ENCODE results near the gene ITPK1. TPM values are rescaled to one million over a fixed set of nuclear protein-coding genes. Genes with fewer than 3 reads are reported as not detected.

Gene ITPK1
- total and polyA plus RNA-seq, 2 experiments from 2014 or later = 35.9 to 101 TPM

GRCh38 chr14:92926931-92927330 lies 188.8 kb downstream of the ITPK1 start:
- Histone ChIP-seq H3F3A (replicated peaks; ENCODE audit: low read depth) (0 out of 2 replicates have a peak, but pooled peaks cover 2% of the 10 kb centered on the region), H3K4me2 (no peak overlapping the region), H3K27me3 (ENCODE audit: insufficient read depth) (peaks cover 11% of the 10 kb centered on the region), H3K27ac (ENCODE audit: low read depth) (no peak overlapping the region), H4K20me1 (replicated peaks; ENCODE audit: insufficient read depth) (no peaks in the 10 kb centered on the region), H3K79me2 (replicated peaks; ENCODE audit: insufficient read depth) (no peaks in the 10 kb centered on the region), H3K4me3 (no peak overlapping the region), H2AFZ (no peak overlapping the region), H3K36me3 (ENCODE audit: insufficient read depth) (no peaks in the 10 kb centered on the region), H3K9me2 (ENCODE audit: insufficient read depth) (no peaks in the 10 kb centered on the region), H3K4me1 (ENCODE audit: insufficient read depth) (peaks cover 10% of the 10 kb centered on the region; the same call in 1 of the 2 replicates)
- Mint-ChIP-seq H3K4me1 (peaks cover 22% of the 10 kb centered on the region), H3K27ac (no peak overlapping the region), H3K36me3 (ENCODE audit: low read depth) (peaks cover 52% of the 10 kb centered on the region), H3K4me3 (no peak overlapping the region), H3K27me3 (ENCODE audit: insufficient read depth, low read depth, poor library complexity) (peaks cover 21% of the 10 kb centered on the region), H3K9me3 (peaks cover 4% of the 10 kb centered on the region; the same call in 2 of the 3 replicates)
- ATAC-seq (no peak), DNase-seq (ENCODE audit: low spot score) (no peak)
- TF ChIP-seq ZNF114 (CRISPR knock-in tag; IDR thresholded peaks at IDR 0.05) (no peak), EZH2phosphoT487 (IDR thresholded peaks at IDR 0.05; ENCODE audit: unreplicated experiment) (no peak), EZH2 (IDR thresholded peaks at IDR 0.05; ENCODE audit: low read depth, unreplicated experiment) (no peak), NANOG (IDR thresholded peaks at IDR 0.05; ENCODE audit: borderline replicate concordance) (no peak), POLR2AphosphoS5 (IDR thresholded peaks at IDR 0.05; ENCODE audit: low read depth) (no peak), CREB1 (CRISPR knock-in tag; IDR thresholded peaks at IDR 0.05; ENCODE audit: low read depth) (no peak), JUNB (IDR thresholded peaks at IDR 0.05; ENCODE audit: unreplicated experiment) (no peak), STAT1 (IDR thresholded peaks at IDR 0.05; ENCODE audit: unreplicated experiment) (no peak), ZNF331 (CRISPR knock-in tag; IDR thresholded peaks at IDR 0.05; ENCODE audit: low read depth) (no peak)

- Mint-ChIP-seq H3K4me1 (peaks cover 22% of the 10 kb centered on the region), H3K9me3 (peaks cover 4% of the 10 kb centered on the region; the same call in 2 of the 3 replicates), H3K27ac (no peak overlapping the region), H3K36me3 (ENCODE audit: low read depth) (peaks cover 52% of the 10 kb centered on the region), H3K4me3 (no peak overlapping the region), H3K27me3 (ENCODE audit: insufficient read depth, low read depth, poor library complexity) (peaks cover 23% of the 10 kb centered on the region)
- DNase-seq (ENCODE audit: low spot score) (no peak), ATAC-seq (no peak)
- Histone ChIP-seq H3K4me1 (ENCODE audit: insufficient read depth) (peaks cover 10% of the 10 kb centered on the region; the same call in 1 of the 2 replicates), H3K27ac (ENCODE audit: low read depth) (no peak overlapping the region), H3K79me2 (replicated peaks; ENCODE audit: insufficient read depth) (no peaks in the 10 kb centered on the region), H3K36me3 (ENCODE audit: insufficient read depth) (no peaks in the 10 kb centered on the region), H2AFZ (no peak overlapping the region), H4K20me1 (replicated peaks; ENCODE audit: insufficient read depth) (no peaks in the 10 kb centered on the region), H3K27me3 (ENCODE audit: insufficient read depth) (peaks cover 15% of the 10 kb centered on the region), H3K4me2 (no peak overlapping the region), H3K9me2 (ENCODE audit: insufficient read depth) (no peaks in the 10 kb centered on the region), H3F3A (replicated peaks; ENCODE audit: low read depth) (0 out of 2 replicates have a peak, but pooled peaks cover 2% of the 10 kb centered on the region), H3K4me3 (no peak overlapping the region)
- TF ChIP-seq ZNF462 (CRISPR knock-in tag; IDR thresholded peaks at IDR 0.05) (no peak), ZNF331 (CRISPR knock-in tag; IDR thresholded peaks at IDR 0.05; ENCODE audit: low read depth) (no peak), REST (IDR thresholded peaks at IDR 0.05; ENCODE audit: unreplicated experiment) (no peak), ZNF114 (CRISPR knock-in tag; IDR thresholded peaks at IDR 0.05) (no peak), EZH2 (IDR thresholded peaks at IDR 0.05; ENCODE audit: low read depth, unreplicated experiment) (no peak), JUNB (IDR thresholded peaks at IDR 0.05; ENCODE audit: unreplicated experiment) (no peak), POLR2AphosphoS5 (IDR thresholded peaks at IDR 0.05; ENCODE audit: low read depth) (no peak)
Observed at GRCh38 chr14:92926180-92926845, 189.4 kb downstream of the ITPK1 start.

Measured in GM23338 (cell line).